ENCODE results near the gene PRG2.
A peak's percentile ranks its signal among the peaks of the same experiment; 100 is the strongest.
"Not testable (repeated sequence)": the region's sequence is repeated elsewhere in the genome, so short reads cannot be mapped to it uniquely, and the experiment has no call there.

Gene PRG2

DNA sequence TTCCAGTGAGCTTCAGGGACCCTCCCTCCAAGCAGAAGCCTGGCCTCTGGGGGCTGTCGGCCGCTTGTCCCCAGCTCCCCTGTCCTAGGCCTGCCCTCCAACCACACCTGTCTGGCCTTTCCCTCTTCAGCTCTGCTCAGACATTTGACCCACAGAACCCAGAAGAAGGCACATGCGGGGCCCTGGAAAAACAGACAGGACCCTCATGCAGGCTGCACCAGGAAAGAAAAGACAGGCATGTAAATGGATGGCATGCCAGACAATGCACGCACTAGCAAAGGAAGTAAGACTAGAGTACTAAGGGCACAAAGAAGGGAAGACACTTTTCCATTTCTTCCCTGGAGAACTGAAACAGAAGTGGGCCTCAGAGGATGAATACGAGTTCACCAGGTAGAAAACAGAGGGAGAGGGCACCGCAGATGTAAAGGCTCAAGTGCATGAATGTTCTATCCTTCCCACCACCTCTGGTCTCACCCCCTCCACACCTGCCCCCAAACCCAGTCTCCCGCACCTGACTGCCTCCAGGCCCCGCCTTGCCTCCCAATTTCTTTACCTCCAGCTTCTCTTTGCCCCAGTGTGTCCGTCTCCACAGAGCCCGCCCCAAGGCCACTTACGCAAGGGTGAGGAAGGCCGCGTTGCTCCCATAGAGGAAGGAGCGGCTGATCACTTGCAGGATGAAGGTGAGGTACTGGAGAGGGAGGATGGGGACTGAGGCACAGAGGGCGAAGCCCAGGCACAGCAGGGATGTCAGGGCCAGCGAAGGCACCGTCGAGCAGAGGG is 19.1 kb upstream of the PRG2 start:
- peaks cover 23% of the 10 kb centered on the region for H3K4me1 Mint-ChIP-seq (ENCODE audit: low read depth)
- no peak overlapping the region for H3K4me3 Mint-ChIP-seq
- no peaks in the 10 kb centered on the region for H3K27me3 Mint-ChIP-seq (ENCODE audit: low read depth)
- H3K9me3 Mint-ChIP-seq, result no peaks in the 10 kb centered on the region
- H3K36me3 Mint-ChIP-seq (ENCODE audit: low read depth), result peaks cover 40% of the 10 kb centered on the region
- H3K27ac Mint-ChIP-seq, result no peak overlapping the region

DNA sequence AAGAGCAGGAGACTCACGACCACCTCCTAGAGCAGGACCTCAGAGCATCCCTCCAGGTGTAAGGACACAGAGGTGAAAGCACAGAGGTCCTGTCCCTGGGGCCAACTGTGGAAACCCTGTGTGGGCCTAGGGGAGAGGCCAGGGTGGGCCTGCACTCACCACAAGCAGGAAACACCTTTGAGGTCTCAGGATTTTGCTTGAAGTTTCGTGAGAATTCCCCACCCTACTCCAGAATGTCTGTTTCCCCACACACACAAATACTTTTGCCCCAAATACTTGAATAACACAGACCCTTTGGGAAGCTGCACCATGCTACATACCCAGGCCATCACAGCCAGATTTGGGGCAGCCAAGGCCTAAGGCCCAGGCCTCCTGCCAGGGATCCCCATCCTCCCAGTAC is 18.3 kb upstream of the PRG2 start:
- peaks cover 23% of the 10 kb centered on the region for H3K4me1 Mint-ChIP-seq (ENCODE audit: low read depth)
- peaks cover 37% of the 10 kb centered on the region for H3K36me3 Mint-ChIP-seq (ENCODE audit: low read depth)
- no peaks in the 10 kb centered on the region for H3K9me3 Mint-ChIP-seq
- H3K4me3 Mint-ChIP-seq, result no peak overlapping the region
- no peak overlapping the region for H3K27ac Mint-ChIP-seq
- H3K27me3 Mint-ChIP-seq (ENCODE audit: low read depth), result no peaks in the 10 kb centered on the region

DNA sequence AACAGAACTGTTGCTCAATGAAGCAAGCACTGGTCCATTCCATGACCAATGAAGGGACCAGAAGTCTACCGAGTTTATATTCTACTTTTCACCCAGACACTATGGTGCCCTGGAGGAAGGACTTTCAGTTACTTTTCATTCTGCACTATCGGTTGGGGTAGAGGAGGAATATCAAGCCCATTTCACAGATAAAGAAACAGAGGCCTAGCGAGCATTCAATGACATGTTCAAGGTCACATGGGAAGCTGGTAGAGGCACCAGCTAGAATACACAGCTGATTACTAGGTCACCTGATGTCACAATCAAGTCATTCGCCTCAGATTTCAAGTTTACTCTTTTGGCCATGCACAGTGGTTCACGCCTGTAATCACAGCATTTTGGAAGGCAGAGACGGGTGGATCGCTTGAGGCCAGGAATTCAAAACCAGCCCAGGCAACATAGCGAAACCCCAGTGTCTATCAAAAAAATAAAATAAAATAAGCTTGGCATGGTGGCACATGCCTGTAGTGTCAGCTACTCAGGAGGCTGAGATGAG is 17.6 kb upstream of the PRG2 start:
- no peak overlapping the region for H3K27ac Mint-ChIP-seq
- peaks cover 21% of the 10 kb centered on the region for H3K4me1 Mint-ChIP-seq (ENCODE audit: low read depth)
- peaks cover 30% of the 10 kb centered on the region for H3K36me3 Mint-ChIP-seq (ENCODE audit: low read depth)

DNA sequence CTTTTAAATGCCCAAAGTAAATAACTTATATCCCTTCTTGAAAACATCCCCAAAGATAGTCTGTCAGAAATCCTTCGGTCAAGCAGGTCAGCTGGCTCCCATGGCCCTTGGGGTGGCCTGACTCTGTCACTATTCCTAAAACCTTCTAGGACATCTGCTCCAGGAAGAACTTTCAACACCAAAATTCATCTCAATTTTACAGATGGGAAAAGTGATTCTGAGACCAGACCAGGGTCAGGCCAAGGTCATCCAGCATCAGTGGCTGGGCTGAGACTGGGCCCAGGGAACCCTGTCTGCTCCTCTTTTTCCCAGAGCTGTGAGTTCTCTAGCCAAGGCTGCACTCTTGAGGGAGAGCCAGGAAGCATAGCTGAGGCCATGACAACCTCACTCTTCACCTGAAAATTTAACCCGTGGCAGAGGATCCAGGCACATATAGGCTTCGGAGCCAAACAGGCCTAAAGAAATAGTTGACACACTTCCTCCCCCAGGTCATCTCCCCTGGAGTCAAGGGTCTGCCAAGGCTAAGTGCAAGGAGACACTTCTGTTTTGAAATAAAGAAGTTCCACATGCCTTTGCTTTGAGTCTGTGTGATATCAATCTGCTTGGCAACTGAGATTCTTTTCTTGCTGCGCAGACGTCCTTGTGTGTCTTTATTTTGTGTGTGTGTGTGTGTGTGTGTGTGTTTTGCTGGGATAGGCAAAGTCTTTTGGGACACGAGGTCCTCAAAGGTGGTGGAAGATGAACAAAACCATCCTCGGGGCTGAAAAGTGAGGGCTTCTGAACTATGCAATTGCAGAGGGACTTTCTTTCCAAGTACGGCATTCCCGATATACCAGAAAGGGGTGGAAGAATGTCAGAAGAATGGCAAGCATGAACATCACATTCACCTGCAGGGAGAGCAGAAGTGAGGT is 16.8 kb upstream of the PRG2 start:
- H3K9me3 Mint-ChIP-seq, result no peaks in the 10 kb centered on the region
- H3K27me3 Mint-ChIP-seq (ENCODE audit: low read depth), result no peaks in the 10 kb centered on the region
- peak overlapping the region; percentile 31 for H3K27ac Mint-ChIP-seq
- peaks cover 27% of the 10 kb centered on the region for H3K36me3 Mint-ChIP-seq (ENCODE audit: low read depth)
- no peak overlapping the region for H3K4me3 Mint-ChIP-seq
- peaks cover 21% of the 10 kb centered on the region for H3K4me1 Mint-ChIP-seq (ENCODE audit: low read depth)

More for the DNA sequence above, 17.6 kb upstream of the PRG2 start:
- Mint-ChIP-seq H3K27me3 (ENCODE audit: low read depth) (no peaks in the 10 kb centered on the region), H3K4me3 (no peak overlapping the region), H3K9me3 (no peaks in the 10 kb centered on the region)

DNA sequence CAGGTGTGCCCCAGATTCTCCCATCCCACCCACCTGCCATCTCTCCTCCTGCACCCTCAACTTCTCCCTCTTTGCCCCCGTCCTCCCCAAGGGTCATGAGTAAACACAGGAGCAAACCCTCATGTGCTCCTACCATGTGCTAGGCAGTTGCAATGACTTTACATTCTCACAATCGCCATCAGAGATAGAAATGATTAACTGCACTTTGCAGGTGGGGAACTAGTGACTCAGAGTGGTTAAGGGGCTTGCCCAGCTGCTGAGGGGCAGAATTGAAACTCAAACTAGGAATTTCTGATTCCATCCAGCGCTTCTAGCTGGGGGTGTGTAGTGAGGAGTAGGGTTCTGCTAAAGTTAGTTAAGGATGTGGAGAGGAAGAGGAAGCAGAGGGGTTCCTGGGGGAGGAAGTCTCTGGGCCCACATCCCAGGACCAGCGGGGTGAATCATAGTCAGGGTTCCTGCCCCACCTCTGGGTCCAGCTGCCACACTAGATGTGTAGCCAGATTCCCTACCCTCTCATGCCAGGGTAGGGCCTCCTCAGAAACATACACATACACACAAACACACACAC is 16.0 kb upstream of the PRG2 start:
- Mint-ChIP-seq H3K36me3 (ENCODE audit: low read depth) (peaks cover 25% of the 10 kb centered on the region), H3K9me3 (no peaks in the 10 kb centered on the region), H3K4me1 (ENCODE audit: low read depth) (peaks cover 21% of the 10 kb centered on the region), H3K27me3 (ENCODE audit: low read depth) (no peaks in the 10 kb centered on the region), H3K27ac (peak overlapping the region; percentile 81), H3K4me3 (no peak overlapping the region)

DNA sequence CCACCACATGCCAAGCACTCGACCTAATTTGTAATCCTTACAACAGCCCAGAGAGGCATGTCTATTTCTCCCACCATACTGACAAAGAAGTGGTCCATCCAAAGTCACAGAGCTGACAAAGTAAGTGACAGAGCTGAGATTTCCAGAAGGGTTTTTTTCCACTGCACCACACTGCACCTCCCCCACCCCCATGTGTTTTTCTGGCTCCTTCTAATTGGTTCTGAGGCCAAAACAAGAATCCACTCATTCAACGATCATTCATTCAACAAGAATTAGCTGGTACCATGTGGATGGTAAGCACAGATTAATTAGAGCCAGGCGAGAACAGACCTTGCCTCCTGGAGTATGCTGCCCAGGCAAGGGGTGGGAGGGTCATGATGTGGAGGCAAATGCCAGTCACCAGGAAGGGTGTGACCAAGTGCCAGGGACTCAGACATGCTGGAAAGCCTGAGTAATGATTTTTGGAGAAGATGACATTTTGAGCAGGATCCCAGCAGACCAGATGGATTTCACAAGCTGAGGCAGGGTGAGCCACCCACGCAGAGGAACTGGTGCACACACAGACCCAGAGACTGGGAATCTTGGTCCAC is 14.9 kb upstream of the PRG2 start:
- H3K27me3 Mint-ChIP-seq (ENCODE audit: low read depth), result no peaks in the 10 kb centered on the region
- H3K4me3 Mint-ChIP-seq, result no peak overlapping the region
- H3K9me3 Mint-ChIP-seq, result no peaks in the 10 kb centered on the region
- no peak overlapping the region for H3K27ac Mint-ChIP-seq
- peaks cover 21% of the 10 kb centered on the region for H3K4me1 Mint-ChIP-seq (ENCODE audit: low read depth)
- peaks cover 20% of the 10 kb centered on the region for H3K36me3 Mint-ChIP-seq (ENCODE audit: low read depth)

DNA sequence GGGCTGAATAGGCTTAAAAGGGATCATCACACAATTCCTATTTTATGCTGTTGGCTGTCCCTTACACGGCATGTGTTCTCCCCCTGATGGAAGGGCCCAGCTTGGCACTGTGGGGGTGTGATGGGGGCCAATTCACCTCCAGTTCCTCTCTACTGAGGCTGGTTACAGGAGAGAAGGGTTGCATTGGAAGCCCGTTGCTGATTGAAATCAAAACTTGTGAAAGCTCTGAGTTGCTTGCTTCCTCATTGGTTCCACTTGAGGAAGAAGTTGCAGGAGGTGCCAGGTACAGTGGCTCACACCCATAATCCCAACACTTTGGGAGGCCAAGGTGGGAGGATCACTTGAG is 13.3 kb upstream of the PRG2 start:
- Mint-ChIP-seq H3K4me1 (ENCODE audit: low read depth) (peaks cover 18% of the 10 kb centered on the region), H3K4me3 (no peak overlapping the region), H3K9me3 (no peaks in the 10 kb centered on the region), H3K36me3 (ENCODE audit: low read depth) (peaks cover 15% of the 10 kb centered on the region), H3K27me3 (ENCODE audit: low read depth) (no peaks in the 10 kb centered on the region), H3K27ac (no peak overlapping the region)

DNA sequence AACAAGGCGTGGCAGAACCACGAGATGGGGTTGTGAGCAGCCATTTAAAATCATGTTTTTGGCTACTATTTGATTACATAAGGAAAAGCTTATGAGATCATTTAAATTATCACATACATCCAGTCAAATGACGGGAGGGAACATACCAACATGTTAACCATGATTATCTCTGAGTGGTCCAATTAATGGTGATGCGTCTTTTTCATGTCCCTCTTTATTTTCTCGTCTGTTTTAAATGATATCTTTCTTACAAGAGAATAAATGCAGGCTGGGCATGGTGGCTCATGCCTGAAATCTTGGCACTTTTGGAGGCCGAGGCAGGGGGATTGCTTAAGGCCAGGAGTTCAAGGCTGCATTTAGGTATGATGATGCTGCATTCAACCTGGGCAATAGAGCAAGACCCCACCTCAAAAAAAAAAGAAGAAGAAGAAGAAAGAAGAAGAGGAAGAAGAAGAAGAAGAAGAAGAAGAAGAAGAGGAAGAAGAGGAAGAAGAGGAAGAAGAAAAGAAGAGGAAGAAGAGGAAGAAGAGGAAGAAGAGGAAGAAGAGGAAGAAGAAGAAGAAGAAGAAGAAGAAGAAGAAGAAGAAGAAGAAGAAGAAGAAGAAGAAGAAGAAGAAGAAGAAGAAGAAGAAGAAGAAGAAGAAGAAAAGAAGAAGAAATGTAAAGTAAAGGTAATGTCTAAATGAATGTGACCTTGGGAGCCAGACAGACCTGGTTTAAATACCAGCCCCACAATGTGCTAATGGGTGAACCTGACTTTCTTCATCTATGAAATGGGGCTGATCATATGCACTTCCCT is 12.8 kb upstream of the PRG2 start:
- H3K27ac Mint-ChIP-seq, result not testable (repeated sequence)

DNA sequence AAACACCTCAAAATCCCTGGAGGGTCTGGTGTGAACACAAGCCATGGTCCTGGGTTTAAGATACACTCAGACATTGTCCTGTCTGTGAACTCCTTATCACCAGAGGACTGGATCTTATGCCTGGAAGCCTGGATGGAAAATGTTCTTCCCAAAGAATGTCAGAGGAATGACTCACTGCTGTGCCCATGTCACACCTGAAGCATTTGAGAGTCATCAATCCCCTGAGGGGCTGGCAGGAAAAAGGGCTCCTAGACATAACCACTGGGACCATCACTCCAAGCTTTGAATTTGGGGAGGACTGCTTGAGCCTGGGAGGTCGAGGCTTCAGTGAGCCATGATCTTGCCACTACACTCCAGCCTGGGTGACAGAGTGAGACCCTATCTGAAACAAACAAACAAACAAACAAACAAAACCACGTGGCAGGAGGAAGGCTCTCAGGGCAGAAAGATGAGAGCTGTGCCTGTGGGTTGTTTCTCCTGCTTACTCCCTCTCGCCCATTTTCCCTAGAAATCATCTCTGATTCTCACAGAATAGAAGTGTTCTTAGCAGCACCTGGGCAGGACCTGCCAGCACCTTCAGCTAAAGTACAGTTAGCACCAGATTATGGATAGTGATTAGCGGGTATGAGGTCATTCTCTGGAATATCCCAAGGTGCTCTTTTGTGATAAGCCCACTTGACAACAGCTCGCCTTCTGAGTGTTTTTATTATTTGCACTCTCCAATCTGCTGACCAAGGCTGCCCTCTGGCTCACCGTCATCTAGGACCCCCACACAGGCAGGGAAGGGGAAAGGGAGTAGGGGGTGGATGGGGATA is 11.9 kb upstream of the PRG2 start:
- Mint-ChIP-seq H3K9me3 (no peaks in the 10 kb centered on the region), H3K27ac (no peak overlapping the region), H3K4me3 (no peak overlapping the region), H3K27me3 (ENCODE audit: low read depth) (no peaks in the 10 kb centered on the region), H3K4me1 (ENCODE audit: low read depth) (peaks cover 16% of the 10 kb centered on the region), H3K36me3 (ENCODE audit: low read depth) (peaks cover 11% of the 10 kb centered on the region)

More for the DNA sequence above, 12.8 kb upstream of the PRG2 start:
- not testable (repeated sequence) for H3K27me3 Mint-ChIP-seq (ENCODE audit: low read depth); H3K9me3 Mint-ChIP-seq; H3K4me3 Mint-ChIP-seq
- Mint-ChIP-seq H3K4me1 (ENCODE audit: low read depth) (peaks cover 18% of the 10 kb centered on the region), H3K36me3 (ENCODE audit: low read depth) (peaks cover 15% of the 10 kb centered on the region)

DNA sequence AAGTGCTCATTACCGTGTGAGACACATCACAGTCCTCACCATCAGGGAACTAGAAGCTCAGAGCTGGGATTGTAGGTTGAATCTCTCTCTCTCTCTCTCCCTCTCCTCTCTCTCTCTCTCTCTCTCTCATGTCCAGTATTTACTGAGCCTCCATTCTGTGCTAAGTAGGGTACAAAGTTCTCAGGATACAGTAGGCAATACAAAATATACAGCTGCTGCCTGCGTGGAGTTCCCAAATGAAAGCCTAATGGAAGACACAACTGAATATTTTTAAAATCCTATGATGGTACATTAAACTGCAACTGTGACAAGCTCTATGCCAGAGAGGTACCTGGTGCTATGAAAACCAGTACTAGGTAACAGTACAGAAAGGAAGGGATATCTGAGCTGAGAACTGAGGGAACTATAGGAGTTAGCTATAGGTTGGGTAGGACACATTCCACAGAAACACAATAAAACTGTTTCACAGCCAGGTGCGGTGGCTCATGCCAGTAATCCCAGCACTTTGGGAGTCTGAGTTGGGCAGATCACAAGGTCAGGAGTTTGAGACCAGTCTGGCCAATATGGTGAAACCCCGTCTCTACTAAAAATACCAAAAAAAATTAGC is 9.6 kb upstream of the PRG2 start:
- Mint-ChIP-seq H3K4me1 (ENCODE audit: low read depth) (no peaks in the 10 kb centered on the region), H3K27ac (no peak overlapping the region), H3K27me3 (ENCODE audit: low read depth) (no peaks in the 10 kb centered on the region), H3K9me3 (no peaks in the 10 kb centered on the region), H3K36me3 (ENCODE audit: low read depth) (no peaks in the 10 kb centered on the region), H3K4me3 (no peak overlapping the region)

DNA sequence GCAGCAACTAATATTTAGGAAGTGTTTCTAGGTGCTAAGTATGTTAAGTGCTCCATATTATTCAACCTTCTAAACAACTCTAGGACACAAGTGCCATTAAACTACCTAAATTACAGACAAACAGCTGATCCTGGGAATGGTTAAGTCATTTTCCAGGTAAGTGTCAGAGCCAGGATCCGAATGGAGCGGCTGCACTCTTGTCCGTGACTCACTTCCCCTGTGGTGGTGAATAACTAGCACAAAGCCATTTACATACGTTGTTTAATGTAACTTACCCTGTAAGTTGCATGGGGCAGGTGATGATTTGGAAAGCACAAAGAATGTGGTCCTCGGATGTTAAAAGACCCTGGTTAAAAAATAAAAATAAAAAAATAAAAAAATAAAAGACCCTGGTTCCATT is 8.8 kb upstream of the PRG2 start:
- Mint-ChIP-seq H3K27ac (no peak overlapping the region), H3K9me3 (no peaks in the 10 kb centered on the region), H3K4me3 (no peak overlapping the region), H3K36me3 (ENCODE audit: low read depth) (no peaks in the 10 kb centered on the region), H3K4me1 (ENCODE audit: low read depth) (no peaks in the 10 kb centered on the region), H3K27me3 (ENCODE audit: low read depth) (no peaks in the 10 kb centered on the region)

DNA sequence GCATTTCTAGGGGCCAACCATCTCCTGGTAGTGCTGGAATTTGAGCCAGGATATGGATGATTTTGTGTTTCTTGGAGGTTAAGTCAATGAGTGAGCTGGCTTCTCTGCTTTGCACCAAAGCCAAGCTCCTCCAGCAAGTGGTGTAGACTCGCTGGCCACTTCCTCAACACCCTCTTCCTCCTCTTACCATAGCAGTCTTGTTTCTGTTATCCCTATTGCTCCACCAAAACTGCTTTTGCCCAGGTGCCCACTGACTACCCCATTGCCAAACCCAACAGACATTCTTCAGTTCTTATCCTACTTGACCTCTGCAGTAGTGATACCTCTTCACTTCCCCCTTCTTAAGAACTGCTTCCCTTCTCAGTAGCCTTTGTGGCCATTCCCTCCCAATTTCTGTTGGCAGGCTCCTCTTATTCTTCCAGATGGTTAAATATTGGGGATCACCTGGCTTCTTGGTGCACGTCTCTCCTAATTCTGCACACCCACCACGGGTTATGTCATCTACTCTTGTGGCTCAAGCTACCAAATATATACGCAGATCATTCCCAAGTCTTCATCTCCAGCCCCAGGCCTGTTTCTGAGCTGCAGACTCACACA is 7.0 kb upstream of the PRG2 start:
- H3K9me3 Mint-ChIP-seq, result no peaks in the 10 kb centered on the region
- H3K4me1 Mint-ChIP-seq (ENCODE audit: low read depth), result no peaks in the 10 kb centered on the region
- H3K27ac Mint-ChIP-seq, result no peak overlapping the region
- H3K4me3 Mint-ChIP-seq, result no peak overlapping the region
- no peaks in the 10 kb centered on the region for H3K36me3 Mint-ChIP-seq (ENCODE audit: low read depth)
- no peaks in the 10 kb centered on the region for H3K27me3 Mint-ChIP-seq (ENCODE audit: low read depth)
